ENCODE measurements around the gene KRTAP5-8. TPM values are rescaled to one million over a fixed set of nuclear protein-coding genes. Genes with fewer than 3 reads are reported as not detected.

The KRTAP5-8 gene
- total and polyA plus RNA-seq, 2 experiments from 2014 or later: not detected

GRCh38 chr11:71499125-71499524 is 38.7 kb upstream of the KRTAP5-8 start:
- no peaks in the 10 kb centered on the region for H3K9me2 ChIP-seq (replicated peaks; ENCODE audit: insufficient read depth)
- DNase-seq (ENCODE audit: low spot score): no peak
- H3K36me3 ChIP-seq (replicated peaks; ENCODE audit: insufficient read depth, low read depth): no peaks in the 10 kb centered on the region

GRCh38 chr11:71499546-71499945 is 38.3 kb upstream of the KRTAP5-8 start:
- Histone ChIP-seq H3K4me2 (no peak overlapping the region), H3K9me3 (ENCODE audit: low read depth) (no peaks in the 10 kb centered on the region), H3K27ac (no peak overlapping the region), H3K4me3 (no peak overlapping the region), H2AFZ (no peak overlapping the region), H3K9me2 (replicated peaks; ENCODE audit: insufficient read depth) (no peaks in the 10 kb centered on the region), H3K36me3 (replicated peaks; ENCODE audit: insufficient read depth, low read depth) (no peaks in the 10 kb centered on the region), H3K4me1 (ENCODE audit: insufficient read depth) (no peaks in the 10 kb centered on the region), H3K27me3 (no peaks in the 10 kb centered on the region), H4K20me1 (ENCODE audit: insufficient read depth, poor library complexity, severe bottlenecking) (no peaks in the 10 kb centered on the region), H3K79me2 (no peaks in the 10 kb centered on the region)
- DNase-seq (ENCODE audit: low spot score): no peak
- WGBS (ENCODE audit: low lambda C conversion rate, missing lambda C conversion rate): 84% methylated on average over 6 of the region's 6 CpGs
- no peak for TF ChIP-seq EZH2phosphoT487 (IDR thresholded peaks at IDR 0.05; ENCODE audit: low read depth, severe bottlenecking, unreplicated experiment)
- TF ChIP-seq CTCF (IDR thresholded peaks at IDR 0.05; ENCODE audit: poor library complexity): no peak
- no peak for TF ChIP-seq EZH2 (IDR thresholded peaks at IDR 0.05; ENCODE audit: borderline replicate concordance)

More at GRCh38 chr11:71499125-71499524, 38.7 kb upstream of the KRTAP5-8 start:
- Histone ChIP-seq H3K4me1 (ENCODE audit: insufficient read depth) (no peaks in the 10 kb centered on the region), H4K20me1 (ENCODE audit: insufficient read depth, poor library complexity, severe bottlenecking) (no peaks in the 10 kb centered on the region), H3K79me2 (no peaks in the 10 kb centered on the region), H2AFZ (no peak overlapping the region), H3K4me2 (no peak overlapping the region), H3K9me3 (ENCODE audit: low read depth) (no peaks in the 10 kb centered on the region), H3K27me3 (no peaks in the 10 kb centered on the region), H3K4me3 (no peak overlapping the region), H3K27ac (no peak overlapping the region)
- TF ChIP-seq EZH2phosphoT487 (IDR thresholded peaks at IDR 0.05; ENCODE audit: low read depth, severe bottlenecking, unreplicated experiment) (no peak), CTCF (IDR thresholded peaks at IDR 0.05; ENCODE audit: poor library complexity) (no peak), EZH2 (IDR thresholded peaks at IDR 0.05; ENCODE audit: borderline replicate concordance) (no peak)
- 95% methylated on average over 13 of the region's 13 CpGs for WGBS (ENCODE audit: low lambda C conversion rate, missing lambda C conversion rate)

GRCh38 chr11:71500601-71501021 is 37.2 kb upstream of the KRTAP5-8 start:
- Histone ChIP-seq H3K27me3 (no peaks in the 10 kb centered on the region), H4K20me1 (ENCODE audit: insufficient read depth, poor library complexity, severe bottlenecking) (no peaks in the 10 kb centered on the region), H3K4me2 (no peak overlapping the region), H3K36me3 (replicated peaks; ENCODE audit: insufficient read depth, low read depth) (no peaks in the 10 kb centered on the region), H3K27ac (no peak overlapping the region), H2AFZ (no peak overlapping the region), H3K4me1 (ENCODE audit: insufficient read depth) (no peaks in the 10 kb centered on the region), H3K9me3 (ENCODE audit: low read depth) (no peaks in the 10 kb centered on the region), H3K79me2 (no peaks in the 10 kb centered on the region), H3K4me3 (no peak overlapping the region), H3K9me2 (replicated peaks; ENCODE audit: insufficient read depth) (no peaks in the 10 kb centered on the region)
- no peak for TF ChIP-seq EZH2phosphoT487 (IDR thresholded peaks at IDR 0.05; ENCODE audit: low read depth, severe bottlenecking, unreplicated experiment)
- no peak for TF ChIP-seq EZH2 (IDR thresholded peaks at IDR 0.05; ENCODE audit: borderline replicate concordance)
- no peak for TF ChIP-seq CTCF (IDR thresholded peaks at IDR 0.05; ENCODE audit: poor library complexity)
- WGBS (ENCODE audit: low lambda C conversion rate, missing lambda C conversion rate): 84% methylated on average over 6 of the region's 6 CpGs
- no peak for DNase-seq (ENCODE audit: low spot score)
